ENCODE measurements around the gene SAMHD1.

Gene SAMHD1

GRCh38 chr20:36886859-36887751, 64.4 kb downstream of the SAMHD1 start:
- Histone ChIP-seq H3K4me3 (replicated peaks; ENCODE audit: low read depth, low read length) (no peak overlapping the region), H3K27me3 (replicated peaks; ENCODE audit: control insufficient read depth, insufficient read depth, low read length) (no peaks in the 10 kb centered on the region), H3K36me3 (ENCODE audit: control insufficient read depth, insufficient read depth, low read length) (peaks cover 7% of the 10 kb centered on the region)
- TF ChIP-seq, protein P1, sequence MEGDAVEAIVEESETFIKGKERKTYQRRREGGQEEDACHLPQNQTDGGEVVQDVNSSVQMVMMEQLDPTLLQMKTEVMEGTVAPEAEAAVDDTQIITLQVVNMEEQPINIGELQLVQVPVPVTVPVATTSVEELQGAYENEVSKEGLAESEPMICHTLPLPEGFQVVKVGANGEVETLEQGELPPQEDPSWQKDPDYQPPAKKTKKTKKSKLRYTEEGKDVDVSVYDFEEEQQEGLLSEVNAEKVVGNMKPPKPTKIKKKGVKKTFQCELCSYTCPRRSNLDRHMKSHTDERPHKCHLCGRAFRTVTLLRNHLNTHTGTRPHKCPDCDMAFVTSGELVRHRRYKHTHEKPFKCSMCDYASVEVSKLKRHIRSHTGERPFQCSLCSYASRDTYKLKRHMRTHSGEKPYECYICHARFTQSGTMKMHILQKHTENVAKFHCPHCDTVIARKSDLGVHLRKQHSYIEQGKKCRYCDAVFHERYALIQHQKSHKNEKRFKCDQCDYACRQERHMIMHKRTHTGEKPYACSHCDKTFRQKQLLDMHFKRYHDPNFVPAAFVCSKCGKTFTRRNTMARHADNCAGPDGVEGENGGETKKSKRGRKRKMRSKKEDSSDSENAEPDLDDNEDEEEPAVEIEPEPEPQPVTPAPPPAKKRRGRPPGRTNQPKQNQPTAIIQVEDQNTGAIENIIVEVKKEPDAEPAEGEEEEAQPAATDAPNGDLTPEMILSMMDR (IDR thresholded peaks at IDR 0.05; ENCODE audit: insufficient read depth, low read length, poor library complexity, severe bottlenecking), result peak; percentile 98
- DNase-seq (ENCODE audit: extremely low read depth, insufficient read length), result peak; percentile 77

DNA sequence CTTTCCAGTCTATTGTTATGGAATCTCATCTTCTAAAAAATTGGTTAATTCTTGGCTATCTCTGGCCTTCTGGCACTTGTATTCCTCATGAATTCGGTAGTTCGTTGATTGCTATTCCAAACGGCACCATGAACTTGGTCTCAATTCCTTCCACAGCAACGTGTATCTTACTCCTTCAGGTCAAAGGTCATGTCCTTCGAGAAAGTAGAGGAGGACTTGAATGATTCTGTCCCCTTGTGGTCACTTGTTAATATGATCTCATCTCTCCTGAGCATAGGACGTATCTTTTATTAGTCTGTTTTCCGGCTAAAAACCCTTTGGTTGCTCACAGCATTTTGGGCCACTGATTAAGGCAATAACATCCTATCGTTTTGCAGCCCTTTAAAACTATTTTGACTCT, 66.2 kb downstream of the SAMHD1 start:
- no peak overlapping the region for H3K4me3 ChIP-seq (replicated peaks; ENCODE audit: low read depth, low read length)
- H3K27me3 ChIP-seq (replicated peaks; ENCODE audit: control insufficient read depth, insufficient read depth, low read length), result no peaks in the 10 kb centered on the region
- peaks cover 3% of the 10 kb centered on the region; the same call in 1 of the 2 replicates for H3K36me3 ChIP-seq (ENCODE audit: control insufficient read depth, insufficient read depth, low read length)
- TF ChIP-seq, protein P1 (IDR thresholded peaks at IDR 0.05; ENCODE audit: insufficient read depth, low read length, poor library complexity, severe bottlenecking), result no peak
- no peak for DNase-seq (ENCODE audit: extremely low read depth, insufficient read length)

DNA sequence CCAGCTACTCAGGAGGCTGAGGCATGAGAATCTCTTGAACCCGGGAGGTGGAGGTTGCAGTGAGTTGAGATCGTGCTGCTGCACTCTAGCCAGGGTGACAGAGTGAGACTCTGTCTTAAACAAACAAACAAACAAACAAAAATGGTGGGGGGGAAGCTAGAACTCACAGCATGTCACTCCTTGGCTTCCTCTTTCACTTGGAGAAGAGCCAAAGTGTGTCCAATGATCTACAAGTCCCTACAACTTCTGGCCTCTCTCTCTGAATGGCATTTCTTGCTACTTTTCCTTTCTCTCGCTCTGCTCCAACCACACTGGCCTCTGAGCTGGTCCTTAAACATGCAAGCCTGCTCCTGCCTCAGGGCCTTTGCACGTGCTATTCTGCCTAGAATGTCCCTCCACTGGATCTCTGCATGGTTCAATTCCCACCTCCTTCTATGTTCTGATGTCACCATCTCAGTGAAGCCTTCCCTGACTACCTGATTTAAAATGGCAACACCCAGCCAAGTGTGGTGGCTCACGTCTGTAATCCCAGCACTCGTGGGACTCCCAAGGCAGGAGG, 67.5 kb downstream of the SAMHD1 start:
- Histone ChIP-seq H3K36me3 (ENCODE audit: control insufficient read depth, insufficient read depth, low read length) (peaks cover under 1% of the 10 kb centered on the region; the same call in 1 of the 2 replicates), H3K27me3 (replicated peaks; ENCODE audit: control insufficient read depth, insufficient read depth, low read length) (no peaks in the 10 kb centered on the region), H3K4me3 (replicated peaks; ENCODE audit: low read depth, low read length) (no peak overlapping the region)
- TF ChIP-seq, protein P1 (IDR thresholded peaks at IDR 0.05; ENCODE audit: insufficient read depth, low read length, poor library complexity, severe bottlenecking), result no peak
- DNase-seq (ENCODE audit: extremely low read depth, insufficient read length), result no peak

GRCh38 chr20:36881888-36882287, 69.6 kb downstream of the SAMHD1 start:
- Histone ChIP-seq H3K27me3 (replicated peaks; ENCODE audit: control insufficient read depth, insufficient read depth, low read length) (no peaks in the 10 kb centered on the region), H3K36me3 (ENCODE audit: control insufficient read depth, insufficient read depth, low read length) (no peaks in the 10 kb centered on the region), H3K4me3 (replicated peaks; ENCODE audit: low read depth, low read length) (no peak overlapping the region)
- TF ChIP-seq, protein P1 (IDR thresholded peaks at IDR 0.05; ENCODE audit: insufficient read depth, low read length, poor library complexity, severe bottlenecking), result no peak
- DNase-seq (ENCODE audit: extremely low read depth, insufficient read length), result no peak

DNA sequence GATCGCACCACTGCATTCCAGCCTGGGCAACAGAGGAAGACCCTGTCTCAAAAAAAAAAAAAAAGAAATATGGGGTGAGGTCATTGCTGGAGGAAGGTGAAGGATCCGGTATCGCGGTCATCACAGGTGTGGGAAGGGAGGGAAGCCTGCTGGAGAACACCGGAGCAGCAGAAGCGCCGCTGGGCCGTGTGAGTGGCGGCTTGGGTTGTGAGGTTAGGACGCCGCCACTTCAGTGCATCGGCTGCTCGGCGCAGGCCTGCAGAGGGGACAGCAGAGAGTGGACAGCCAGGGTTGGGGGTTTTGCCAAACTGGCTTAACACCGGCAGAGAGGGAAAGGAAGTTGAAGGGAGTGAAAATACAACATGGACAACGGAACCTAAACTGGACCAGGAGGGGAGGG, 70.2 kb downstream of the SAMHD1 start:
- no peak overlapping the region for H3K4me3 ChIP-seq (replicated peaks; ENCODE audit: low read depth, low read length)
- TF ChIP-seq, protein P1 (IDR thresholded peaks at IDR 0.05; ENCODE audit: insufficient read depth, low read length, poor library complexity, severe bottlenecking), result no peak
- H3K27me3 ChIP-seq (replicated peaks; ENCODE audit: control insufficient read depth, insufficient read depth, low read length), result no peaks in the 10 kb centered on the region
- DNase-seq (ENCODE audit: extremely low read depth, insufficient read length), result no peak
- H3K36me3 ChIP-seq (ENCODE audit: control insufficient read depth, insufficient read depth, low read length), result no peaks in the 10 kb centered on the region

All from GM06990 (cell line).